Measurements from ENCODE around the gene ADGRD1.
"Not testable (repeated sequence)": the region's sequence is repeated elsewhere in the genome, so short reads cannot be mapped to it uniquely, and the experiment has no call there.

The ADGRD1 gene

GRCh38 chr12:130925666-130926015 lies 28.1 kb upstream of the ADGRD1 start:
- peaks cover 15% of the 10 kb centered on the region for H3K9me3 Mint-ChIP-seq
- peaks cover 5% of the 10 kb centered on the region for H3K4me1 Mint-ChIP-seq (ENCODE audit: low read depth)
- peaks cover 65% of the 10 kb centered on the region for H3K27me3 Mint-ChIP-seq
- no peaks in the 10 kb centered on the region for H3K36me3 Mint-ChIP-seq (ENCODE audit: low read depth)
- no peak overlapping the region for H3K27ac Mint-ChIP-seq
- intact Hi-C loops (cut with micrococcal nuclease): no loop called here
- no peak overlapping the region for H3K4me3 Mint-ChIP-seq

GRCh38 chr12:130929363-130929762 lies 24.3 kb upstream of the ADGRD1 start:
- Mint-ChIP-seq H3K27me3 (peaks cover 71% of the 10 kb centered on the region), H3K4me3 (no peak overlapping the region), H3K36me3 (ENCODE audit: low read depth) (no peaks in the 10 kb centered on the region), H3K9me3 (no peaks in the 10 kb centered on the region), H3K27ac (no peak overlapping the region), H3K4me1 (ENCODE audit: low read depth) (peaks cover 5% of the 10 kb centered on the region)
- intact Hi-C loops (cut with micrococcal nuclease): no loop called here

- Mint-ChIP-seq H3K9me3 (peaks cover 7% of the 10 kb centered on the region), H3K4me3 (no peak overlapping the region), H3K4me1 (ENCODE audit: low read depth) (peaks cover 10% of the 10 kb centered on the region), H3K36me3 (ENCODE audit: low read depth) (no peaks in the 10 kb centered on the region), H3K27me3 (peaks cover 67% of the 10 kb centered on the region), H3K27ac (no peak overlapping the region)
- intact Hi-C loops (cut with micrococcal nuclease): no loop called here
Measured at GRCh38 chr12:130932061-130932930, 21.4 kb upstream of the ADGRD1 start.

GRCh38 chr12:130933269-130933995 lies 20.3 kb upstream of the ADGRD1 start:
- peaks cover 7% of the 10 kb centered on the region for H3K4me1 Mint-ChIP-seq (ENCODE audit: low read depth)
- no peak overlapping the region for H3K27ac Mint-ChIP-seq

GRCh38 chr12:130934753-130935152 lies 19.0 kb upstream of the ADGRD1 start:
- intact Hi-C loops (cut with micrococcal nuclease): no loop called here
- no peaks in the 10 kb centered on the region for H3K36me3 Mint-ChIP-seq (ENCODE audit: low read depth)
- peaks cover 13% of the 10 kb centered on the region for H3K9me3 Mint-ChIP-seq

More at GRCh38 chr12:130933269-130933995, 20.3 kb upstream of the ADGRD1 start:
- Mint-ChIP-seq H3K27me3 (peaks cover 58% of the 10 kb centered on the region), H3K36me3 (ENCODE audit: low read depth) (no peaks in the 10 kb centered on the region), H3K9me3 (peaks cover 7% of the 10 kb centered on the region), H3K4me3 (no peak overlapping the region)
- intact Hi-C loops (cut with micrococcal nuclease): no loop called here

GRCh38 chr12:130936561-130936960 lies 17.1 kb upstream of the ADGRD1 start:
- intact Hi-C loops (cut with micrococcal nuclease): no loop called here
- Mint-ChIP-seq H3K27me3 (peaks cover 44% of the 10 kb centered on the region), H3K4me3 (no peak overlapping the region), H3K9me3 (peaks cover 23% of the 10 kb centered on the region), H3K27ac (no peak overlapping the region), H3K36me3 (ENCODE audit: low read depth) (no peaks in the 10 kb centered on the region), H3K4me1 (ENCODE audit: low read depth) (peaks cover 5% of the 10 kb centered on the region)

More at GRCh38 chr12:130934753-130935152, 19.0 kb upstream of the ADGRD1 start:
- Mint-ChIP-seq H3K4me3 (no peak overlapping the region), H3K27ac (no peak overlapping the region), H3K4me1 (ENCODE audit: low read depth) (peaks cover 5% of the 10 kb centered on the region), H3K27me3 (peaks cover 49% of the 10 kb centered on the region)

- Mint-ChIP-seq H3K4me3 (no peak overlapping the region), H3K27ac (no peak overlapping the region), H3K9me3 (peaks cover 23% of the 10 kb centered on the region), H3K36me3 (ENCODE audit: low read depth) (no peaks in the 10 kb centered on the region), H3K27me3 (peaks cover 40% of the 10 kb centered on the region), H3K4me1 (ENCODE audit: low read depth) (peaks cover 5% of the 10 kb centered on the region)
- intact Hi-C loops (cut with micrococcal nuclease): no loop called here
Measured at GRCh38 chr12:130937063-130937462, 16.6 kb upstream of the ADGRD1 start.

GRCh38 chr12:130937546-130937945 lies 16.2 kb upstream of the ADGRD1 start:
- H3K36me3 Mint-ChIP-seq (ENCODE audit: low read depth); H3K4me3 Mint-ChIP-seq; intact Hi-C loops (cut with micrococcal nuclease); H3K27ac Mint-ChIP-seq; H3K4me1 Mint-ChIP-seq (ENCODE audit: low read depth): not testable (repeated sequence)
- Mint-ChIP-seq H3K27me3 (peaks cover 36% of the 10 kb centered on the region), H3K9me3 (peaks cover 23% of the 10 kb centered on the region)

GRCh38 chr12:130938186-130938585 lies 15.5 kb upstream of the ADGRD1 start:
- Mint-ChIP-seq H3K4me3 (no peak overlapping the region), H3K9me3 (peaks cover 23% of the 10 kb centered on the region), H3K27ac (no peak overlapping the region), H3K27me3 (peaks cover 31% of the 10 kb centered on the region), H3K36me3 (ENCODE audit: low read depth) (no peaks in the 10 kb centered on the region), H3K4me1 (ENCODE audit: low read depth) (peaks cover 5% of the 10 kb centered on the region)
- intact Hi-C loops (cut with micrococcal nuclease): no loop called here

GRCh38 chr12:130944878-130945277 lies 8.8 kb upstream of the ADGRD1 start:
- no peak overlapping the region for H3K27ac Mint-ChIP-seq
- intact Hi-C loops (cut with micrococcal nuclease): no loop called here
- H3K9me3 Mint-ChIP-seq: peaks cover 34% of the 10 kb centered on the region
- H3K4me3 Mint-ChIP-seq: no peak overlapping the region
- no peaks in the 10 kb centered on the region for H3K4me1 Mint-ChIP-seq (ENCODE audit: low read depth)
- peaks cover 40% of the 10 kb centered on the region for H3K27me3 Mint-ChIP-seq
- no peaks in the 10 kb centered on the region for H3K36me3 Mint-ChIP-seq (ENCODE audit: low read depth)

GRCh38 chr12:130945786-130946492 lies 7.8 kb upstream of the ADGRD1 start:
- no peaks in the 10 kb centered on the region for H3K36me3 Mint-ChIP-seq (ENCODE audit: low read depth)
- no peaks in the 10 kb centered on the region for H3K4me1 Mint-ChIP-seq (ENCODE audit: low read depth)
- H3K27ac Mint-ChIP-seq: no peak overlapping the region
- peaks cover 25% of the 10 kb centered on the region for H3K9me3 Mint-ChIP-seq
- intact Hi-C loops (cut with micrococcal nuclease): no loop called here
- H3K27me3 Mint-ChIP-seq: peaks cover 39% of the 10 kb centered on the region
- no peak overlapping the region for H3K4me3 Mint-ChIP-seq

GRCh38 chr12:130947028-130947613 lies 6.6 kb upstream of the ADGRD1 start:
- intact Hi-C loops (cut with micrococcal nuclease): no loop called here
- Mint-ChIP-seq H3K27me3 (peaks cover 36% of the 10 kb centered on the region), H3K9me3 (peaks cover 25% of the 10 kb centered on the region), H3K4me3 (no peak overlapping the region), H3K4me1 (ENCODE audit: low read depth) (peaks cover 7% of the 10 kb centered on the region), H3K36me3 (ENCODE audit: low read depth) (no peaks in the 10 kb centered on the region), H3K27ac (no peak overlapping the region)

GRCh38 chr12:130948136-130948535 lies 5.6 kb upstream of the ADGRD1 start:
- Mint-ChIP-seq H3K27ac (no peak overlapping the region), H3K4me1 (ENCODE audit: low read depth) (peaks cover 13% of the 10 kb centered on the region), H3K27me3 (peaks cover 36% of the 10 kb centered on the region), H3K4me3 (no peak overlapping the region), H3K36me3 (ENCODE audit: low read depth) (no peaks in the 10 kb centered on the region), H3K9me3 (peaks cover 25% of the 10 kb centered on the region)
- intact Hi-C loops (cut with micrococcal nuclease): no loop called here

All from dendritic cell treated with granulocyte-macrophage colony-stimulating factor and Interleukin-4, amounts not matched to agents 40 ng/mL and 50 ng/mL, for 4 days (primary cell).